OCI-LY1 (cell line): ENCODE data around the gene AFAP1.

Experiments used
- EZH2 ChIP-seq: fragments of 200-600 bp; sonication (generic), shearing (Covaris generic); IDR thresholded peaks from 2 replicates; pipeline ENCODE4 v1.8.0; 2017; ENCODE audit warnings: borderline replicate concordance, mixed run types, mild to moderate bottlenecking, antibody characterized with exemption, low read length, moderate library complexity, mixed read lengths
- TF ChIP-seq, protein P1 (sequence below): fragments of 200-600 bp; sonication (generic), shearing (Covaris generic); IDR thresholded peaks from 2 replicates; pipeline ENCODE4 v1.5.1; 2017; ENCODE audit warnings: mild to moderate bottlenecking, antibody characterized with exemption, low read length, moderate library complexity, mixed read lengths

- TF ChIP-seq, protein P1, sequence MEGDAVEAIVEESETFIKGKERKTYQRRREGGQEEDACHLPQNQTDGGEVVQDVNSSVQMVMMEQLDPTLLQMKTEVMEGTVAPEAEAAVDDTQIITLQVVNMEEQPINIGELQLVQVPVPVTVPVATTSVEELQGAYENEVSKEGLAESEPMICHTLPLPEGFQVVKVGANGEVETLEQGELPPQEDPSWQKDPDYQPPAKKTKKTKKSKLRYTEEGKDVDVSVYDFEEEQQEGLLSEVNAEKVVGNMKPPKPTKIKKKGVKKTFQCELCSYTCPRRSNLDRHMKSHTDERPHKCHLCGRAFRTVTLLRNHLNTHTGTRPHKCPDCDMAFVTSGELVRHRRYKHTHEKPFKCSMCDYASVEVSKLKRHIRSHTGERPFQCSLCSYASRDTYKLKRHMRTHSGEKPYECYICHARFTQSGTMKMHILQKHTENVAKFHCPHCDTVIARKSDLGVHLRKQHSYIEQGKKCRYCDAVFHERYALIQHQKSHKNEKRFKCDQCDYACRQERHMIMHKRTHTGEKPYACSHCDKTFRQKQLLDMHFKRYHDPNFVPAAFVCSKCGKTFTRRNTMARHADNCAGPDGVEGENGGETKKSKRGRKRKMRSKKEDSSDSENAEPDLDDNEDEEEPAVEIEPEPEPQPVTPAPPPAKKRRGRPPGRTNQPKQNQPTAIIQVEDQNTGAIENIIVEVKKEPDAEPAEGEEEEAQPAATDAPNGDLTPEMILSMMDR = no peak
- TF ChIP-seq EZH2 = no peak
Measured at GRCh38 chr4:7983296-7983695, 43.6 kb upstream of the AFAP1 start.
